Measurements from ENCODE around the gene SUN3. TPM values are rescaled to one million over a fixed set of nuclear protein-coding genes. Genes with fewer than 3 reads are reported as not detected.
A peak's percentile ranks its signal among the peaks of the same experiment; 100 is the strongest.

The SUN3 gene
- total RNA-seq, 1 experiment from 2014 or later = not detected

DNA sequence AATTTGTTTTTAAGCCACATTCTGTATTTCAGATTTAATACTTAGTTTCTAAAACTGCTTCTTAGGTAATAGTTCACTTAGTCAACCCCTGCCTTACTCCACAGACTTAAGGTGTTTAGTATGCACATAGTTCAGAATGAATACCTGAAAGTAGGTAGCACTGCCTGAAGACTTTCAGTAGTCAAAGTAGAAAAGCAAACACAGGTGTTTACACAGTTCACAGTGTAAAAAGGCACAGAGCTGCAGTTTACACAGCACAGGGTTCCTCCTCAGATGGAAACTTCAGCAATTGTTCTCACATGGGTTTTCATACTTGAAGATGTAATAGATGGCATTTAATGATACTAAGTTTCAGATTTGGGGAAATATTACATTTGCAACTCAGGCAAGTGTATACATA is 77.5 kb downstream of the SUN3 start:
- peaks cover 30 to 33% of the 10 kb centered on the region in 2 experiments for H3K4me1 Mint-ChIP-seq
- no peak overlapping the region for H3K23ac ChIP-seq (ENCODE audit: insufficient read length, low read depth, low read length)
- H3K4me3 Mint-ChIP-seq = no peak overlapping the region
- H3K9ac ChIP-seq (ENCODE audit: extremely low read depth, insufficient read length, low read length) = no peak overlapping the region
- no peak overlapping the region for H3K4me2 ChIP-seq (ENCODE audit: insufficient read depth, insufficient read length, low read length)
- no peak overlapping the region for H3K27ac ChIP-seq (ENCODE audit: insufficient read length, low read depth, low read length)
- DNase-seq = no peak
- H4K8ac ChIP-seq (replicated peaks; ENCODE audit: insufficient read length, low read depth, low read length) = no peak overlapping the region
- no peak overlapping the region for H2BK120ac ChIP-seq (ENCODE audit: low read depth, low read length, poor library complexity, severe bottlenecking)
- H3K27me3 ChIP-seq (ENCODE audit: insufficient read depth, low read length) = no peaks in the 10 kb centered on the region
- H3K23me2 ChIP-seq (ENCODE audit: insufficient read length, low read depth, low read length, poor library complexity, severe bottlenecking) = no peaks in the 10 kb centered on the region
- no peaks in the 10 kb centered on the region for H3K79me2 ChIP-seq (ENCODE audit: insufficient read depth, low read length)
- no peak overlapping the region for H2BK15ac ChIP-seq (ENCODE audit: low read depth, low read length)
- H3K9me3 ChIP-seq (ENCODE audit: control insufficient read depth, low read depth, low read length) = no peaks in the 10 kb centered on the region
- no peak overlapping the region for H2BK12ac ChIP-seq (ENCODE audit: insufficient read length, low read depth, low read length)
- no peak overlapping the region for H3K14ac ChIP-seq (ENCODE audit: insufficient read depth, low read length)
- H3K56ac ChIP-seq (ENCODE audit: insufficient read length, low read depth, low read length) = no peak overlapping the region
- H3K27me3 Mint-ChIP-seq (ENCODE audit: low read depth) = no peaks in the 10 kb centered on the region; the same call in 1 of the 2 replicates
- no peak overlapping the region for H2BK20ac ChIP-seq (ENCODE audit: low read depth, low read length, poor library complexity, severe bottlenecking)
- no peaks in the 10 kb centered on the region for H3K9me3 Mint-ChIP-seq
- TF ChIP-seq, protein P1, sequence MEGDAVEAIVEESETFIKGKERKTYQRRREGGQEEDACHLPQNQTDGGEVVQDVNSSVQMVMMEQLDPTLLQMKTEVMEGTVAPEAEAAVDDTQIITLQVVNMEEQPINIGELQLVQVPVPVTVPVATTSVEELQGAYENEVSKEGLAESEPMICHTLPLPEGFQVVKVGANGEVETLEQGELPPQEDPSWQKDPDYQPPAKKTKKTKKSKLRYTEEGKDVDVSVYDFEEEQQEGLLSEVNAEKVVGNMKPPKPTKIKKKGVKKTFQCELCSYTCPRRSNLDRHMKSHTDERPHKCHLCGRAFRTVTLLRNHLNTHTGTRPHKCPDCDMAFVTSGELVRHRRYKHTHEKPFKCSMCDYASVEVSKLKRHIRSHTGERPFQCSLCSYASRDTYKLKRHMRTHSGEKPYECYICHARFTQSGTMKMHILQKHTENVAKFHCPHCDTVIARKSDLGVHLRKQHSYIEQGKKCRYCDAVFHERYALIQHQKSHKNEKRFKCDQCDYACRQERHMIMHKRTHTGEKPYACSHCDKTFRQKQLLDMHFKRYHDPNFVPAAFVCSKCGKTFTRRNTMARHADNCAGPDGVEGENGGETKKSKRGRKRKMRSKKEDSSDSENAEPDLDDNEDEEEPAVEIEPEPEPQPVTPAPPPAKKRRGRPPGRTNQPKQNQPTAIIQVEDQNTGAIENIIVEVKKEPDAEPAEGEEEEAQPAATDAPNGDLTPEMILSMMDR (conservative IDR thresholded peaks at IDR 0.05) = no peak
- H4K20me1 ChIP-seq (ENCODE audit: control insufficient read depth, insufficient read depth, insufficient read length) = no peaks in the 10 kb centered on the region
- H3K79me1 ChIP-seq (ENCODE audit: insufficient read depth, low read depth, low read length, poor library complexity, severe bottlenecking) = no peaks in the 10 kb centered on the region
- H3T11ph ChIP-seq (ENCODE audit: low read length) = no peak overlapping the region
- peaks cover 1 to 18% (median 11%) of the 10 kb centered on the region in 3 experiments; a peak in 5 of 7 replicates for H3K36me3 Mint-ChIP-seq (ENCODE audit: insufficient read depth in 1 of 3, low read depth in 3 of 3)
- peak overlapping the region in 1 of 3 experiments; percentile 69; a peak in 2 of 7 replicates for H3K27ac Mint-ChIP-seq
- no peak overlapping the region for H3K4ac ChIP-seq (ENCODE audit: low read depth, low read length)
- H3K18ac ChIP-seq (ENCODE audit: insufficient read length, low read depth, low read length) = no peak overlapping the region
- no peak overlapping the region for H4K91ac ChIP-seq (ENCODE audit: insufficient read length, low read depth, low read length)
- H3K4me1 ChIP-seq (ENCODE audit: insufficient read depth, low read length) = peaks cover 3% of the 10 kb centered on the region; the same call in 1 of the 2 replicates
- no peak overlapping the region for H2BK5ac ChIP-seq (ENCODE audit: insufficient read length, low read length)
- no peak overlapping the region for H2AK5ac ChIP-seq (ENCODE audit: insufficient read length, low read length)
- H4K5ac ChIP-seq (ENCODE audit: insufficient read length, low read depth, low read length) = no peak overlapping the region
- H2AFZ ChIP-seq (ENCODE audit: low read length) = no peak overlapping the region
